H9 (cell line): ENCODE measurements around the gene INHBB. TPM values are rescaled to one million over a fixed set of nuclear protein-coding genes. Genes with fewer than 3 reads are reported as not detected.

Experiments
- DNase-seq: peaks from one replicate; pipeline ENCODE4 v3.0.0-alpha.2; 2017
- H2AFZ ChIP-seq: one replicate; pipeline ENCODE4 v1.6.1; 2013; ENCODE audit warnings: mild to moderate bottlenecking, low read length, control low read depth, moderate library complexity
- H2AK5ac ChIP-seq: 2 replicates; pipeline ENCODE4 v1.6.1; 2013; ENCODE audit warnings: low read length, control low read depth, mixed read lengths; ENCODE audit not compliant: insufficient read length
- H2BK120ac ChIP-seq: one replicate; pipeline ENCODE4 v1.6.1; 2013; ENCODE audit warnings: low read depth, mild to moderate bottlenecking, low read length, control low read depth, inconsistent platforms; ENCODE audit not compliant: poor library complexity, severe bottlenecking
- H2BK12ac ChIP-seq: 2 replicates; pipeline ENCODE4 v1.6.1; 2013; ENCODE audit warnings: low read length, control low read depth, mixed read lengths, low read depth; ENCODE audit not compliant: insufficient read length
- H2BK15ac ChIP-seq: 2 replicates; pipeline ENCODE4 v1.6.1; 2013; ENCODE audit warnings: low read depth, low read length, control low read depth
- H2BK20ac ChIP-seq: one replicate; pipeline ENCODE4 v1.6.1; 2013; ENCODE audit warnings: low read depth, mild to moderate bottlenecking, low read length, control low read depth, inconsistent platforms; ENCODE audit not compliant: poor library complexity, severe bottlenecking
- H2BK5ac ChIP-seq: 2 replicates; pipeline ENCODE4 v1.6.1; 2013; ENCODE audit warnings: low read length, control low read depth, mixed read lengths; ENCODE audit not compliant: insufficient read length
- H3K14ac ChIP-seq: 2 replicates; pipeline ENCODE4 v1.6.1; 2013; ENCODE audit warnings: low read length, control low read depth; ENCODE audit not compliant: insufficient read depth
- H3K18ac ChIP-seq: 2 replicates; pipeline ENCODE4 v1.6.1; 2013; ENCODE audit warnings: low read depth, mild to moderate bottlenecking, mixed read lengths, low read length, control low read depth; ENCODE audit not compliant: insufficient read length
- H3K23ac ChIP-seq: 2 replicates; pipeline ENCODE4 v1.6.1; 2013; ENCODE audit warnings: low read length, control low read depth, mixed read lengths, low read depth; ENCODE audit not compliant: insufficient read length
- H3K23me2 ChIP-seq: 2 replicates; pipeline ENCODE4 v1.6.1; 2013; ENCODE audit warnings: low read depth, mild to moderate bottlenecking, mixed read lengths, low read length, control low read depth; ENCODE audit not compliant: insufficient read length, poor library complexity, severe bottlenecking
- H3K27ac ChIP-seq: 2 replicates; pipeline ENCODE4 v1.5.1; 2013; ENCODE audit warnings: low read length, control low read depth, mixed read lengths, low read depth; ENCODE audit not compliant: insufficient read length
- H3K27me3 ChIP-seq: 2 replicates; pipeline ENCODE4 v1.6.1; 2013; ENCODE audit warnings: low read length, control low read depth, inconsistent platforms; ENCODE audit not compliant: insufficient read depth
- H3K4ac ChIP-seq: 2 replicates; pipeline ENCODE4 v1.6.1; 2013; ENCODE audit warnings: low read depth, mild to moderate bottlenecking, control low read depth, inconsistent platforms, low read length, moderate library complexity
- H3K4me1 ChIP-seq: 2 replicates; pipeline ENCODE4 v1.6.1; 2013; ENCODE audit warnings: low read length, control low read depth, inconsistent platforms; ENCODE audit not compliant: insufficient read depth
- H3K4me2 ChIP-seq: 2 replicates; pipeline ENCODE4 v1.6.1; 2013; ENCODE audit warnings: low read length, control low read depth, mixed read lengths; ENCODE audit not compliant: insufficient read length, insufficient read depth
- H3K56ac ChIP-seq: 2 replicates; pipeline ENCODE4 v1.6.1; 2013; ENCODE audit warnings: low read depth, mild to moderate bottlenecking, mixed read lengths, low read length, control low read depth; ENCODE audit not compliant: insufficient read length
- H3K79me1 ChIP-seq: 2 replicates; pipeline ENCODE4 v1.6.1; 2013; ENCODE audit warnings: low read depth, mild to moderate bottlenecking, moderate library complexity, low read length, control low read depth, inconsistent platforms; ENCODE audit not compliant: insufficient read depth, poor library complexity, severe bottlenecking
- H3K79me2 ChIP-seq: 2 replicates; pipeline ENCODE4 v1.6.1; 2013; ENCODE audit warnings: low read length, control low read depth, inconsistent platforms; ENCODE audit not compliant: insufficient read depth
- H3K9ac ChIP-seq: 2 replicates; pipeline ENCODE4 v1.6.1; 2013; ENCODE audit warnings: low read length, control low read depth, mixed read lengths; ENCODE audit not compliant: insufficient read length; ENCODE audit errors: extremely low read depth
- H3K9me3 ChIP-seq: one replicate; pipeline ENCODE4 v1.6.1; 2013; ENCODE audit warnings: low read depth, low read length, inconsistent platforms; ENCODE audit not compliant: control insufficient read depth
- H3T11ph ChIP-seq: one replicate; pipeline ENCODE4 v1.6.1; 2013; ENCODE audit warnings: mild to moderate bottlenecking, low read length, control low read depth, inconsistent platforms
- H4K20me1 ChIP-seq: one replicate; pipeline ENCODE4 v1.6.1; 2013; ENCODE audit not compliant: control insufficient read depth, insufficient read length, insufficient read depth
- H4K5ac ChIP-seq: 2 replicates; pipeline ENCODE4 v1.6.1; 2013; ENCODE audit warnings: low read depth, mild to moderate bottlenecking, mixed read lengths, low read length, control low read depth; ENCODE audit not compliant: insufficient read length
- H4K8ac ChIP-seq: replicated peaks from 2 replicates; pipeline ENCODE4 v1.6.1; 2013; ENCODE audit warnings: low read length, control low read depth, mixed read lengths, low read depth; ENCODE audit not compliant: insufficient read length
- H4K91ac ChIP-seq: 2 replicates; pipeline ENCODE4 v1.6.1; 2013; ENCODE audit warnings: low read depth, mild to moderate bottlenecking, moderate library complexity, mixed read lengths, low read length, control low read depth; ENCODE audit not compliant: insufficient read length
- H3K27ac Mint-ChIP-seq, 3 experiments: 2 replicates in 2 of 3; 3 replicates in 1 of 3; pipeline ENCODE4 v1.8.0; 2020 to 2021; ENCODE audit warnings: mixed read lengths in 3 of 3, mild to moderate bottlenecking in 1 of 3, moderate library complexity in 1 of 3
- H3K27me3 Mint-ChIP-seq: 2 replicates; pipeline ENCODE4 v1.8.0; 2021; ENCODE audit warnings: low read depth, mild to moderate bottlenecking, moderate library complexity, mixed read lengths
- H3K36me3 Mint-ChIP-seq, 3 experiments: 2 replicates in 2 of 3; 3 replicates in 1 of 3; pipeline ENCODE4 v1.8.0; 2020 to 2021; ENCODE audit warnings: low read depth in 3 of 3, mixed read lengths in 3 of 3; ENCODE audit not compliant: insufficient read depth in 1 of 3
- H3K4me1 Mint-ChIP-seq, 2 experiments: 2 replicates each; pipeline ENCODE4 v1.8.0; 2020; ENCODE audit warnings: mixed read lengths in 2 of 2
- H3K4me3 Mint-ChIP-seq, 2 experiments: 2 replicates in 1 of 2; 3 replicates in 1 of 2; pipeline ENCODE4 v1.8.0; 2020 to 2021; ENCODE audit warnings: mild to moderate bottlenecking in 2 of 2, mixed read lengths in 2 of 2, moderate library complexity in 1 of 2
- H3K9me3 Mint-ChIP-seq, 2 experiments: 2 replicates in 1 of 2; 3 replicates in 1 of 2; pipeline ENCODE4 v1.8.0; 2020; ENCODE audit warnings: mild to moderate bottlenecking in 2 of 2, mixed read lengths in 2 of 2, moderate library complexity in 1 of 2
- CTCF ChIP-seq: fragments of 200-600 bp; sonication (generic); conservative IDR thresholded peaks from 3 replicates; pipeline ENCODE4 v1.8.0; 2021; ENCODE audit warnings: antibody characterized with exemption, mild to moderate bottlenecking
- WGBS: extraction: QIAGEN DNeasy Blood & Tissue Kit; methylation state at CpG from one replicate; pipeline ENCODE4 v1.1.7; 2013; ENCODE audit warnings: missing lambda C conversion rate, low lambda C conversion rate, mixed read lengths; ENCODE audit not compliant: insufficient read length; ENCODE audit errors: extremely low coverage; 5-methylcytosine and 5-hydroxymethylcytosine counted together
- total RNA-seq: library from RNA; stranded (reverse); gene quantifications from 2 replicates; pipeline ENCODE4 v1.2.1, GENCODE V29; 2021

The INHBB gene
- total RNA-seq, 1 experiment from 2014 or later, result 0.13 TPM

GRCh38 chr2:120362926-120363325, 17.0 kb downstream of the INHBB start:
- Mint-ChIP-seq H3K4me1 (peaks cover 17 to 30% of the 10 kb centered on the region in 2 experiments), H3K27ac (no peak overlapping the region), H3K9me3 (no peaks in the 10 kb centered on the region; a peak in 2 of 5 replicates), H3K27me3 (peaks cover 92% of the 10 kb centered on the region), H3K36me3 (no peaks in the 10 kb centered on the region; a peak in 2 of 7 replicates), H3K4me3 (no peak overlapping the region)
- Histone ChIP-seq H3K56ac (no peak overlapping the region), H3K14ac (no peak overlapping the region), H3K4me2 (no peak overlapping the region), H3K79me2 (no peaks in the 10 kb centered on the region), H3K27ac (no peak overlapping the region), H2AK5ac (no peak overlapping the region), H4K91ac (no peak overlapping the region), H3K79me1 (no peaks in the 10 kb centered on the region), H3K9me3 (no peaks in the 10 kb centered on the region), H2BK12ac (no peak overlapping the region), H3K27me3 (no peaks in the 10 kb centered on the region), H3K4ac (no peak overlapping the region), H3K4me1 (no peaks in the 10 kb centered on the region), H2BK20ac (no peak overlapping the region), H3K23me2 (no peaks in the 10 kb centered on the region), H3K23ac (no peak overlapping the region), H3K9ac (no peak overlapping the region), H2BK5ac (no peak overlapping the region), H3K18ac (no peak overlapping the region), H4K20me1 (no peaks in the 10 kb centered on the region), H2BK15ac (no peak overlapping the region), H4K8ac (no peak overlapping the region), H4K5ac (no peak overlapping the region), H2BK120ac (no peak overlapping the region), H3T11ph (no peak overlapping the region), H2AFZ (no peak overlapping the region)
- no CpG with 5 or more reads among the region's 11 CpGs for whole genome bisulfite sequencing
- no peak for DNase-seq
- TF ChIP-seq CTCF, result no peak
